ENCODE data around the gene AMZ2. TPM values are rescaled to one million over a fixed set of nuclear protein-coding genes. Genes with fewer than 3 reads are reported as not detected.
A peak's percentile ranks its signal among the peaks of the same experiment; 100 is the strongest.

Gene AMZ2
- total RNA-seq, 3 donors from 2014 or later (not counting 1 experiment from before 2014, with no cell fraction given), result 87.0 to 131 (median 107) TPM

GRCh38 chr17:68291836-68292688 lies 44.2 kb downstream of the AMZ2 start:
- intact Hi-C loops (cut with micrococcal nuclease), result loop anchor here (1.0 to 10.0 kb wide), 5 partner anchors 29 to 143 kb away; partner anchors contain the start of gene AMZ2
- H3K4me1 ChIP-seq (ENCODE audit: control insufficient read depth, insufficient read depth, low read length), result peaks cover 65% of the 10 kb centered on the region
- peak; percentile 93 to 98 for DNase-seq
- H3K9me3 ChIP-seq (ENCODE audit: control insufficient read depth, insufficient read depth, low read length), result no peaks in the 10 kb centered on the region
- peak overlapping the region; percentile 56 for H3K4me3 ChIP-seq (ENCODE audit: low read length)
- no peaks in the 10 kb centered on the region for H3K27me3 ChIP-seq (ENCODE audit: control insufficient read depth, insufficient read depth, low read length)
- TF ChIP-seq CTCF (IDR thresholded peaks at IDR 0.05), result no peak
- ATAC-seq, result peak; percentile 66 to 88 (median 75)
- Mint-ChIP-seq H3K36me3 (no peaks in the 10 kb centered on the region), H3K27ac (peak overlapping the region; percentile 98 to 99), H3K4me3 (peak overlapping the region; percentile 90), H3K9me3 (no peaks in the 10 kb centered on the region), H3K4me1 (peaks cover 79% of the 10 kb centered on the region in 2 donors), H3K27me3 (ENCODE audit: low read depth in 2 of 2) (no peaks in the 10 kb centered on the region)
- WGBS (ENCODE audit: insufficient coverage), result 1% methylated on average over 76 of the region's 76 CpGs
- H3K27ac ChIP-seq (ENCODE audit: low read length), result peak overlapping the region; percentile 72
- H3K36me3 ChIP-seq (ENCODE audit: control insufficient read depth, insufficient read depth, low read length), result no peaks in the 10 kb centered on the region

GRCh38 chr17:68292689-68293040 lies 44.8 kb downstream of the AMZ2 start:
- no peaks in the 10 kb centered on the region for H3K9me3 ChIP-seq (ENCODE audit: control insufficient read depth, insufficient read depth, low read length)
- Mint-ChIP-seq H3K9me3 (no peaks in the 10 kb centered on the region), H3K4me1 (peaks cover 78 to 79% of the 10 kb centered on the region in 2 donors), H3K27me3 (ENCODE audit: low read depth in 2 of 2) (no peaks in the 10 kb centered on the region), H3K4me3 (peak overlapping the region; percentile 90), H3K27ac (peak overlapping the region; percentile 98 to 99), H3K36me3 (no peaks in the 10 kb centered on the region)
- 60% methylated on average over 9 of the region's 9 CpGs for WGBS (ENCODE audit: insufficient coverage)
- TF ChIP-seq CTCF (IDR thresholded peaks at IDR 0.05), result no peak
- no peaks in the 10 kb centered on the region for H3K27me3 ChIP-seq (ENCODE audit: control insufficient read depth, insufficient read depth, low read length)
- H3K27ac ChIP-seq (ENCODE audit: low read length), result peak overlapping the region; percentile 72
- H3K4me3 ChIP-seq (ENCODE audit: low read length), result peak overlapping the region; percentile 56
- H3K4me1 ChIP-seq (ENCODE audit: control insufficient read depth, insufficient read depth, low read length), result peaks cover 71% of the 10 kb centered on the region
- intact Hi-C loops (cut with micrococcal nuclease), result loop anchor here (1.0 to 10.0 kb wide), 3 partner anchors 45 to 142 kb away; partner anchors contain the start of gene AMZ2
- H3K36me3 ChIP-seq (ENCODE audit: control insufficient read depth, insufficient read depth, low read length), result no peaks in the 10 kb centered on the region
- DNase-seq, result no peak
- no peak for ATAC-seq

- Histone ChIP-seq H3K27me3 (ENCODE audit: control insufficient read depth, insufficient read depth, low read length) (no peaks in the 10 kb centered on the region), H3K4me3 (ENCODE audit: low read length) (no peak overlapping the region), H3K4me1 (ENCODE audit: control insufficient read depth, insufficient read depth, low read length) (peaks cover 74% of the 10 kb centered on the region), H3K36me3 (ENCODE audit: control insufficient read depth, insufficient read depth, low read length) (no peaks in the 10 kb centered on the region), H3K27ac (ENCODE audit: low read length) (peak overlapping the region; percentile 19), H3K9me3 (ENCODE audit: control insufficient read depth, insufficient read depth, low read length) (no peaks in the 10 kb centered on the region)
- no peaks in the 10 kb centered on the region for H3K36me3 Mint-ChIP-seq
- no peak for TF ChIP-seq CTCF (IDR thresholded peaks at IDR 0.05)
- WGBS (ENCODE audit: insufficient coverage), result 97% methylated on average over 5 of the region's 6 CpGs
- H3K27me3 Mint-ChIP-seq (ENCODE audit: low read depth in 2 of 2), result no peaks in the 10 kb centered on the region
- peak overlapping the region; percentile 54 to 99 for H3K27ac Mint-ChIP-seq
- intact Hi-C loops (cut with micrococcal nuclease), result loop anchor here (5.0 to 10.0 kb wide), 2 partner anchors 46 to 141 kb away; partner anchors contain the start of gene AMZ2
- peaks cover 69 to 73% of the 10 kb centered on the region in 2 donors for H3K4me1 Mint-ChIP-seq
- ATAC-seq (no peak), DNase-seq (no peak)
- peak overlapping the region; percentile 57 for H3K4me3 Mint-ChIP-seq
- no peaks in the 10 kb centered on the region for H3K9me3 Mint-ChIP-seq
Measured at GRCh38 chr17:68293490-68294195, 45.8 kb downstream of the AMZ2 start.
